Right ventricle myocardium superior (tissue), 1 donor: Measurements from ENCODE around the gene C1QL2. TPM values are rescaled to one million over a fixed set of nuclear protein-coding genes. Genes with fewer than 3 reads are reported as not detected.

ENCODE experiments used
- ATAC-seq: fragments of 200-7000 bp; cut with Tn5 transposase; one replicate; pipeline ENCODE4 v1.9.1; 2020; ENCODE audit warnings: mild to moderate bottlenecking; ENCODE audit not compliant: poor library complexity
- DNase-seq: peaks from one replicate; pipeline ENCODE4 v3.0.0-alpha.2; 2020
- intact Hi-C: fragments of 100-400 bp; cut with DNase I; formaldehyde crosslinking; loops from one replicate; pipeline ENCODE4 v1.11.2; 2022
- total RNA-seq: library from RNA; stranded (reverse); fragmentation: NEBNext Ultra II Directional; extraction: Animal tissue kit (Norgen Biotek cat#: 25700); gene quantifications from one replicate; pipeline ENCODE4 v1.2.1, GENCODE V29; 2021
- donor health status: DM: no; HTN: yes; CAD: no; lungs with severe emphysema.

The C1QL2 gene
- total RNA-seq, 1 donor from 2014 or later = not detected

- no peak for DNase-seq
- intact Hi-C loops = no loop called here
- no peak for ATAC-seq
These were observed 44.3 kb downstream of the C1QL2 start for GRCh38 chr2:119114266-119114665.

- DNase-seq = no peak
- ATAC-seq = no peak
- intact Hi-C loops = no loop called here
These were observed 45.1 kb downstream of the C1QL2 start for GRCh38 chr2:119113489-119113770.

- no peak for DNase-seq
- no peak for ATAC-seq
- intact Hi-C loops = no loop called here
These were observed 45.6 kb downstream of the C1QL2 start for GRCh38 chr2:119112770-119113488.

GRCh38 chr2:119112230-119112629, 46.3 kb downstream of the C1QL2 start:
- intact Hi-C loops = no loop called here
- ATAC-seq (no peak), DNase-seq (no peak)

- ATAC-seq (no peak), DNase-seq (no peak)
- intact Hi-C loops = no loop called here
These were observed 47.2 kb downstream of the C1QL2 start for GRCh38 chr2:119111115-119111975.

GRCh38 chr2:119109866-119110265, 48.7 kb downstream of the C1QL2 start:
- ATAC-seq (no peak), DNase-seq (no peak)
- intact Hi-C loops = no loop called here

- ATAC-seq (no peak), DNase-seq (no peak)
- intact Hi-C loops = no loop called here
These were observed 50.4 kb downstream of the C1QL2 start for GRCh38 chr2:119108186-119108585.

- ATAC-seq = no peak
- no peak for DNase-seq
- intact Hi-C loops = no loop called here
These were observed 52.2 kb downstream of the C1QL2 start for GRCh38 chr2:119106301-119106897.

Other genes starting within 250 kb of the C1QL2 start
- gene MARCO, start 216.6 kb downstream of the C1QL2 start, total RNA-seq = 15.0 TPM
- 10.8 TPM for gene STEAP3, start 65.1 kb upstream of the C1QL2 start, total RNA-seq
- 7.9 TPM for gene C2orf76, start 208.1 kb upstream of the C1QL2 start, total RNA-seq
- gene DBI, start 208.2 kb upstream of the C1QL2 start, total RNA-seq = 284 TPM